ENCODE data around the gene PLCG1.

PLCG1 gene

GRCh38 chr20:41167118-41167470 is 29.8 kb downstream of the PLCG1 start:
- ATAC-seq, result no peak

GRCh38 chr20:41167481-41168253 is 30.3 kb downstream of the PLCG1 start:
- TF ChIP-seq ZNF8 (CRISPR knock-in tag; IDR thresholded peaks at IDR 0.05) (no peak), ZFP30 (CRISPR knock-in tag; IDR thresholded peaks at IDR 0.05) (no peak), ZFP3 (CRISPR knock-in tag; IDR thresholded peaks at IDR 0.05) (no peak), PATZ1 (CRISPR knock-in tag; IDR thresholded peaks at IDR 0.05; ENCODE audit: borderline replicate concordance) (no peak), CREB5 (CRISPR knock-in tag; IDR thresholded peaks at IDR 0.05; ENCODE audit: low read depth) (no peak), PPARA (CRISPR knock-in tag; IDR thresholded peaks at IDR 0.05; ENCODE audit: borderline replicate concordance) (no peak)
- no peak for ATAC-seq

More at GRCh38 chr20:41167118-41167470, 29.8 kb downstream of the PLCG1 start:
- TF ChIP-seq CSRNP3 (CRISPR knock-in tag; IDR thresholded peaks at IDR 0.05), result no peak
- no peak for TF ChIP-seq PPARA (CRISPR knock-in tag; IDR thresholded peaks at IDR 0.05; ENCODE audit: borderline replicate concordance)
- TF ChIP-seq ARNTL (CRISPR knock-in tag; IDR thresholded peaks at IDR 0.05; ENCODE audit: borderline replicate concordance, low read depth), result no peak
- no peak for TF ChIP-seq ZNF565 (CRISPR knock-in tag; conservative IDR thresholded peaks at IDR 0.05; ENCODE audit: low read depth)
- no peak for TF ChIP-seq BACH2 (CRISPR knock-in tag; IDR thresholded peaks at IDR 0.05; ENCODE audit: borderline replicate concordance)
- TF ChIP-seq OSR1 (CRISPR knock-in tag; IDR thresholded peaks at IDR 0.05), result no peak

GRCh38 chr20:41168281-41169161 is 31.2 kb downstream of the PLCG1 start:
- no peak for ATAC-seq
- TF ChIP-seq TSHZ2 (CRISPR knock-in tag; IDR thresholded peaks at IDR 0.05), result no peak
- TF ChIP-seq ESRRG (CRISPR knock-in tag; IDR thresholded peaks at IDR 0.05), result no peak
- no peak for TF ChIP-seq ZNF565 (CRISPR knock-in tag; conservative IDR thresholded peaks at IDR 0.05; ENCODE audit: low read depth)
- TF ChIP-seq PPARA (CRISPR knock-in tag; IDR thresholded peaks at IDR 0.05; ENCODE audit: borderline replicate concordance), result no peak
- TF ChIP-seq CREB5 (CRISPR knock-in tag; IDR thresholded peaks at IDR 0.05; ENCODE audit: low read depth), result no peak
- no peak for TF ChIP-seq PATZ1 (CRISPR knock-in tag; IDR thresholded peaks at IDR 0.05; ENCODE audit: borderline replicate concordance)
- TF ChIP-seq ZFP3 (CRISPR knock-in tag; IDR thresholded peaks at IDR 0.05), result no peak
- TF ChIP-seq RARB (CRISPR knock-in tag; IDR thresholded peaks at IDR 0.05), result no peak
- TF ChIP-seq ZC3H10 (CRISPR knock-in tag; IDR thresholded peaks at IDR 0.05), result no peak
- no peak for TF ChIP-seq ZNF70 (CRISPR knock-in tag; IDR thresholded peaks at IDR 0.05)
- no peak for TF ChIP-seq ZFP30 (CRISPR knock-in tag; IDR thresholded peaks at IDR 0.05)

All from SK-N-SH treated with all-trans-retinoic acid at 6 μM for 48 hours (cell line).